ENCODE measurements around the gene PTPRT. TPM values are rescaled to one million over a fixed set of nuclear protein-coding genes. Genes with fewer than 3 reads are reported as not detected.

The PTPRT gene
- total and polyA plus RNA-seq, 2 experiments from 2014 or later = not detected

GRCh38 chr20:43037605-43038309, 151.9 kb downstream of the PTPRT start:
- no peaks in the 10 kb centered on the region for H3K4me1 ChIP-seq (ENCODE audit: insufficient read depth)
- no peaks in the 10 kb centered on the region for H3K27me3 ChIP-seq (ENCODE audit: insufficient read depth)
- no peak for ATAC-seq
- no peak overlapping the region for H2AFZ ChIP-seq
- Mint-ChIP-seq H3K4me3 (no peak overlapping the region), H3K4me1 (no peaks in the 10 kb centered on the region), H3K27ac (no peak overlapping the region), H3K27me3 (ENCODE audit: insufficient read depth, low read depth, poor library complexity) (no peaks in the 10 kb centered on the region), H3K36me3 (ENCODE audit: low read depth) (peaks cover 5% of the 10 kb centered on the region; the same call in 2 of the 3 replicates), H3K9me3 (peaks cover 90% of the 10 kb centered on the region)
- peaks cover 9% of the 10 kb centered on the region; the same call in 1 of the 2 replicates for H3K36me3 ChIP-seq (ENCODE audit: insufficient read depth)
- DNase-seq (ENCODE audit: low spot score) = no peak
- H3K27ac ChIP-seq (ENCODE audit: low read depth) = no peak overlapping the region
- H3K79me2 ChIP-seq (replicated peaks; ENCODE audit: insufficient read depth) = no peaks in the 10 kb centered on the region
- no peaks in the 10 kb centered on the region for H3F3A ChIP-seq (replicated peaks; ENCODE audit: low read depth)
- no peaks in the 10 kb centered on the region for H3K9me2 ChIP-seq (ENCODE audit: insufficient read depth)
- no peak overlapping the region for H3K4me3 ChIP-seq
- no peak overlapping the region for H3K4me2 ChIP-seq
- no peaks in the 10 kb centered on the region for H4K20me1 ChIP-seq (replicated peaks; ENCODE audit: insufficient read depth)
- TF ChIP-seq ZNF114 (CRISPR knock-in tag; IDR thresholded peaks at IDR 0.05) (no peak), STAT1 (IDR thresholded peaks at IDR 0.05; ENCODE audit: unreplicated experiment) (no peak), REST (IDR thresholded peaks at IDR 0.05; ENCODE audit: unreplicated experiment) (no peak), ZNF331 (CRISPR knock-in tag; IDR thresholded peaks at IDR 0.05; ENCODE audit: low read depth) (no peak), ZNF462 (CRISPR knock-in tag; IDR thresholded peaks at IDR 0.05) (no peak)
- TF ChIP-seq, protein P1, sequence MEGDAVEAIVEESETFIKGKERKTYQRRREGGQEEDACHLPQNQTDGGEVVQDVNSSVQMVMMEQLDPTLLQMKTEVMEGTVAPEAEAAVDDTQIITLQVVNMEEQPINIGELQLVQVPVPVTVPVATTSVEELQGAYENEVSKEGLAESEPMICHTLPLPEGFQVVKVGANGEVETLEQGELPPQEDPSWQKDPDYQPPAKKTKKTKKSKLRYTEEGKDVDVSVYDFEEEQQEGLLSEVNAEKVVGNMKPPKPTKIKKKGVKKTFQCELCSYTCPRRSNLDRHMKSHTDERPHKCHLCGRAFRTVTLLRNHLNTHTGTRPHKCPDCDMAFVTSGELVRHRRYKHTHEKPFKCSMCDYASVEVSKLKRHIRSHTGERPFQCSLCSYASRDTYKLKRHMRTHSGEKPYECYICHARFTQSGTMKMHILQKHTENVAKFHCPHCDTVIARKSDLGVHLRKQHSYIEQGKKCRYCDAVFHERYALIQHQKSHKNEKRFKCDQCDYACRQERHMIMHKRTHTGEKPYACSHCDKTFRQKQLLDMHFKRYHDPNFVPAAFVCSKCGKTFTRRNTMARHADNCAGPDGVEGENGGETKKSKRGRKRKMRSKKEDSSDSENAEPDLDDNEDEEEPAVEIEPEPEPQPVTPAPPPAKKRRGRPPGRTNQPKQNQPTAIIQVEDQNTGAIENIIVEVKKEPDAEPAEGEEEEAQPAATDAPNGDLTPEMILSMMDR (conservative IDR thresholded peaks at IDR 0.05; ENCODE audit: low read depth in 2 of 2) = no peak
